Esophagus muscularis mucosa (tissue), 4 donors: Measurements from ENCODE around the gene KIF15. TPM values are rescaled to one million over a fixed set of nuclear protein-coding genes. Genes with fewer than 3 reads are reported as not detected.

Experiments
- DNase-seq: peaks from one replicate; pipeline ENCODE4 v3.0.0-alpha.2; 2017; ENCODE audit errors: extremely low spot score
- H3K27ac ChIP-seq, 4 donors: fragments of 200-600 bp; sonication (generic); replicated peaks in 1 of 4; 1 replicate in 3 of 4; 2 replicates in 1 of 4; pipeline ENCODE4 v1.5.1; 2016 to 2019; ENCODE audit warnings: mild to moderate bottlenecking in 1 of 4
- H3K27me3 ChIP-seq, 4 donors: fragments of 200-600 bp; sonication (generic); one replicate each; pipeline versions ENCODE4 v1.5.1 to v1.6.0; 2016 to 2019
- H3K36me3 ChIP-seq, 4 donors: fragments of 200-600 bp; sonication (generic); one replicate each; pipeline ENCODE4 v1.5.1; 2016 to 2019
- H3K4me1 ChIP-seq, 4 donors: fragments of 200-600 bp; sonication (generic); one replicate each; pipeline ENCODE4 v1.5.1; 2016 to 2019
- H3K4me3 ChIP-seq, 4 donors: fragments of 200-600 bp; sonication (generic); 1 replicate in 2 of 4; 2 replicates in 2 of 4; pipeline ENCODE4 v1.5.1; 2016 to 2019; ENCODE audit warnings: mild to moderate bottlenecking in 4 of 4, moderate library complexity in 1 of 4
- H3K9me3 ChIP-seq, 4 donors: fragments of 200-600 bp; sonication (generic); 1 replicate in 3 of 4; 2 replicates in 1 of 4; pipeline ENCODE4 v1.5.1; 2016 to 2019
- CTCF ChIP-seq, 3 experiments: fragments of 200-600 bp in 2 of 3; fragments of 450-650 bp in 1 of 3; sonication (generic) in 2 of 3; IDR thresholded peaks; one replicate each; pipeline ENCODE4 v1.5.1; 2017 to 2019; ENCODE audit warnings: antibody characterized with exemption in 3 of 3, mild to moderate bottlenecking in 2 of 3, moderate library complexity in 1 of 3
- EP300 ChIP-seq: sonication (generic); formaldehyde crosslinking; IDR thresholded peaks from one replicate; pipeline ENCODE4 v1.6.1; 2017; ENCODE audit warnings: antibody characterized with exemption
- POLR2A ChIP-seq: fragments of 450-650 bp; IDR thresholded peaks from one replicate; pipeline ENCODE4 v1.6.1; 2017; ENCODE audit warnings: antibody characterized with exemption, moderate library complexity, mild to moderate bottlenecking, low read depth
- POLR2AphosphoS5 ChIP-seq, 2 donors: sonication (generic); formaldehyde crosslinking; IDR thresholded peaks; one replicate each; pipeline ENCODE4 v1.6.1; 2017; ENCODE audit warnings: antibody characterized with exemption in 2 of 2
- WGBS: methylation state at CpG from one replicate; pipeline ENCODE4 v1.1.5; 2018; 5-methylcytosine and 5-hydroxymethylcytosine counted together
- intact Hi-C: fragments of 100-400 bp; cut with DNase I; formaldehyde crosslinking; loops from one replicate; pipeline ENCODE4 v1.15.1; 2023
- total RNA-seq, 4 donors: library from RNA; depleted of rRNA; stranded (reverse); fragments of >200 nt; gene quantifications; one replicate each; pipeline versions ENCODE4 v1.1.0 to v1.2.1, GENCODE V29; 2016

KIF15 gene
- total RNA-seq, 4 donors from 2014 or later = 0.26 to 1.2 (median 0.54) TPM

GRCh38 chr3:44722103-44722401 lies 39.5 kb upstream of the KIF15 start:
- intact Hi-C loops = loop anchor here (10.0 kb wide), 1 partner anchor 77 kb away; the partner anchor contains the start of gene ZNF35
- DNase-seq = no peak
- Histone ChIP-seq H3K27me3 (no peaks in the 10 kb centered on the region), H3K4me3 (no peak overlapping the region), H3K9me3 (peaks cover 29 to 98% (median 90%) of the 10 kb centered on the region in 4 donors), H3K36me3 (peaks cover 32 to 59% (median 47%) of the 10 kb centered on the region in 4 donors), H3K27ac (no peak overlapping the region), H3K4me1 (no peaks in the 10 kb centered on the region)
- TF ChIP-seq POLR2A = no peak
- TF ChIP-seq CTCF (IDR thresholded peaks at IDR 0.05) = no peak
- TF ChIP-seq POLR2AphosphoS5 (IDR thresholded peaks at IDR 0.05) = no peak
- no peak for TF ChIP-seq EP300
- 100% methylated on average over 1 of the region's 1 CpG for WGBS

- no peak for TF ChIP-seq EP300
- TF ChIP-seq CTCF (IDR thresholded peaks at IDR 0.05) = peak in 1 of 3 experiments; percentile 5
- TF ChIP-seq POLR2A = no peak
- TF ChIP-seq POLR2AphosphoS5 (IDR thresholded peaks at IDR 0.05) = peak; percentile 85 to 95
- H3K4me1 ChIP-seq = peaks cover 0 to 17% (median 16%) of the 10 kb centered on the region in 4 donors
- peak within 1 kb of the TSS; percentile 64 to 85 (median 82) for H3K4me3 ChIP-seq
- no peaks in the 10 kb centered on the region for H3K27me3 ChIP-seq
- H3K27ac ChIP-seq = peak within 1 kb of the TSS; percentile 44 to 78 (median 69)
- H3K36me3 ChIP-seq = peaks cover 31 to 40% (median 33%) of the 10 kb centered on the region in 4 donors
- intact Hi-C loops = loop anchor here (1.0 to 10.0 kb wide), 2 partner anchors 17 to 85 kb away; partner anchors contain the start of genes ZNF35 and ZNF502
- DNase-seq = peak; percentile 98
- WGBS = 3% methylated on average over 18 of the region's 46 CpGs
- peaks cover 7 to 72% (median 57%) of the 10 kb centered on the region in 4 donors for H3K9me3 ChIP-seq
These were observed 32.1 kb upstream of the KIF15 start, which contains the start of gene ZNF501 for GRCh38 chr3:44729384-44729910. Gene ZNF501, plus strand, starts transcription at chr3:44729635. Its CDS starts 4,787 bp downstream, at chr3:44734422.

DNA sequence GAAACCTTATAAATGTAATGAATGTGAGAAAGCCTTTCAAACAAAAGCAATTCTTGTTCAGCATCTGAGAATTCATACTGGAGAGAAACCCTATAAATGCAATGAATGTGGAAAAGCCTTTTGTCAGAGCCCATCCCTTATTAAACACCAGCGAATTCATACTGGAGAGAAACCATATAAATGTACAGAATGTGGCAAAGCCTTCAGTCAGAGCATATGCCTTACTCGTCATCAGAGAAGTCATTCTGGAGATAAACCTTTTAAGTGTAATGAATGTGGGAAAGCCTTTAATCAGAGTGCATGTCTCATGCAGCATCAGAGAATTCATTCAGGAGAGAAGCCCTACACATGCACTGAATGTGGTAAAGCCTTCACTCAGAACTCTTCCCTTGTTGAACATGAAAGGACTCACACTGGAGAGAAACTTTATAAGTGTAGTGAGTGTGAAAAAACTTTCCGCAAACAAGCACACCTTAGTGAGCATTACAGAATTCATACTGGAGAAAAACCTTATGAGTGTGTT lies 26.9 kb upstream of the KIF15 start:
- 94% methylated on average over 3 of the region's 3 CpGs for WGBS
- TF ChIP-seq CTCF (IDR thresholded peaks at IDR 0.05) (no peak), POLR2AphosphoS5 (IDR thresholded peaks at IDR 0.05) (no peak), POLR2A (no peak), EP300 (no peak)
- no peak for DNase-seq
- H3K27me3 ChIP-seq = no peaks in the 10 kb centered on the region
- no peak overlapping the region for H3K4me3 ChIP-seq
- peaks cover 11 to 90% (median 86%) of the 10 kb centered on the region in 4 donors for H3K9me3 ChIP-seq
- no peak overlapping the region for H3K27ac ChIP-seq
- H3K4me1 ChIP-seq = peaks cover 0 to 10% (median 9%) of the 10 kb centered on the region in 4 donors
- intact Hi-C loops = no loop called here
- peaks cover 36 to 53% (median 44%) of the 10 kb centered on the region in 4 donors for H3K36me3 ChIP-seq

DNA sequence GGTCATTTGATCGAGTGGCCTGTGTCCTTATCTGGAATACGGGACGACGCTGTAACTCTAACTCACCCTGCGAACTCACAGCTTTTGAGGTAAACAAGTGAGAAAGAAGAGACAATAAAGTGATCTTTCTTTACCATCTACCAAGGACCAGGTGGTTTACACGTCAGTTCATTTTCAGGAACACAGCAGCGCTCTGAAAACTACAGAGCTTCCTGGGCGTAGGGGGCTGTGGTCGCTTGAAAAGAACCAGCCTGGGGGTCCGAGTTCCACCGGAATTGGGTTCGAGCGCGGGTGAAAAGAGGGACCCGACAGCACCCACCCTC lies 532 bp upstream of the KIF15 start:
- Histone ChIP-seq H3K4me1 (peaks cover 17 to 23% (median 19%) of the 10 kb centered on the region in 4 donors), H3K27me3 (no peaks in the 10 kb centered on the region), H3K27ac (peak overlapping the region; percentile 72 to 82 (median 76)), H3K36me3 (peaks cover 0 to 7% (median 3%) of the 10 kb centered on the region in 4 donors), H3K9me3 (peaks cover 0 to 7% (median 0%) of the 10 kb centered on the region in 4 donors), H3K4me3 (peak overlapping the region; percentile 64 to 89 (median 81))
- DNase-seq = no peak
- no peak for TF ChIP-seq CTCF (IDR thresholded peaks at IDR 0.05)
- no peak for TF ChIP-seq POLR2A
- no peak for TF ChIP-seq EP300
- no peak for TF ChIP-seq POLR2AphosphoS5 (IDR thresholded peaks at IDR 0.05)
- WGBS = 4% methylated on average over 14 of the region's 15 CpGs
- intact Hi-C loops = loop anchor here (2.0 to 5.0 kb wide), 2 partner anchors 30 to 101 kb away; partner anchors contain the start of gene TMEM42
